HG03045 (cell line): Measurements from ENCODE around the gene SAP30BP.

Source experiments
- ATAC-seq: cut with Tn5 transposase; IDR thresholded peaks from one replicate; pipeline ENCODE4 v1.9.1; 2021; ENCODE audit warnings: mild to moderate bottlenecking, moderate library complexity; ENCODE audit not compliant: unreplicated experiment

Gene SAP30BP

DNA sequence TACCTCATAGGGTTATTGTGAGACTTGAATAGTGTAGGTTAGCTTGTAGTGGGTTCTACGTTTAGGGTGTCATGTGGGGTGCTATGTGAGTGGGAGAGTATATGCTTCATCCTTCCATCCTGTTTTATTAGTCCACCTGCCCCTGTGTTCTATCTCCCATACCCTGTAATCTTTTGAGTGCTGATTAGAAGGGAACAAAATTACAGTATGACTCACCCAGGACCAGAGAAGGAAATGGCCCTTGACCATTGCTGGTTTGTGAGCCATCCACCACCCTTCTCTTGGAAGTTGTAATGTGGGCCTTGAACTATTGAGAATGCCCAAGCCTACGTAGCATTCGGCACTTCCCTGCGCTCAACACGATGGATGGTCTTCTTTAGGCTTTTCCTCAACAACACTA is 17.1 kb downstream of the SAP30BP start:
- no peak for ATAC-seq

DNA sequence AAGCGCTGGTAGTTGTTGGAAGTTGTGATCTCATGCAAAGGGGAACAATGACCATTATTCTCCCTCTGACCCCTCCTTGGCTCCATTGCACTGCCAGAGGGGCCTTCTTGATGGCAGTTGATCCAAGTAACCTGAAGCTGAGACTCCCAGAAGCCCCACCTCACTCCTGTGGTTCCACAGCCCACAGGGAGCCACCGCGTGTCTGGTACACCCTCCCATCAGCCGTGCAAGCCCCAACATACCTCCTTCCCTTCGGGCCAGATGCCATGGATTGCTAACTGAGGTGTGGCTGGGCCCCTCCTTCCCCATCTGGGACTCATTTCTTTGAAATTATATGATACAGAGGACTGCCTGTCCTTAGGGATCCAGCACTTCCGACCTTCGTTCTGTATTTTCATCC is 17.8 kb downstream of the SAP30BP start:
- ATAC-seq: no peak

DNA sequence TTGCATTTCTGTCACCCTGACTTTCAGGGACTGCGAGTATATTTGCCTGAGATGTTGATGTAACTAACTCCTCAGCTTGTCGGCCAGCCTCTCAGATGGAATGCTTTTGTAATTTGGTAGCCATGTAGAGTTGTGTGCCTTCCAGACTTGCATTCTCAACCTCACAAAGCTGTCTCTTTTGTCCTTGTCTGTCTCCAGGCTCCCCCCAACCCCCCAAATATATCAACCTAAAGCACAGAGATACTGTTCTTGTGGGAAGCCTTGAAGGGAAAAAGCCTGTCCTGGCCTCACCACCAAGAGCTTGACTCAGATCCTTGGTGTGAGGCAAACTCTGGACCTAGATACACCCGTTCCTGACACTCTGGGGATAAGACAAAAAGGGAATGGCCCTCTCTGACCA is 18.4 kb downstream of the SAP30BP start:
- ATAC-seq: no peak

DNA sequence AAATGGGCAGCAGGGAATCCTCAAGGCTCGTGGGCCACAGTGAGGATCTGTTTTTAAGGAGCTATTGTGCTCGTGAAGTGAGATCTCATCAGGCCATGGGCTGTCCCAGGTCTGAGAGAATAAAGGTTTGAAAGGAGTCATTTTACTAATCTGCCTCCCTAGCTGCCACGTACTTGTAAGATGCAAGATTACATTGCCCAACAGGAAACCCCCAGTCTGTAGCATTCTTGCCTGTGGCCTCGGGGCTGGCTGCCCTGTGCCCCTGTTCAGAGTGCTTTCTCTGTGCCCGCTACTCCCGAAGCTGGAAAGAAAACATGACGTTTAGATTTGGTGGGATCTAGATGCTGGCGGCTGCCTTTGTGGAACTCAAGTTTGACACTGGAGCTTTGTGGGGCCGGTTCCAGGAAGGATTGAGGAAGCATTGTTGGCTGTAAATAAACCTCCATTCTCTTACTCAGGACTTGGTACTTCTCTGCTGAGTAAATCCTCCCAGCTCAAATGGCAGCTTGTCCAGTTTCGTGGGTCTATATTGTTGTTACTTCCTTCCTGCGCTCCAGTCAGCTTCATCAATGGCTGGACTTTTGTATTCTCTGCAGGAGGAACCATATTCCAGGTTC is 21.2 kb downstream of the SAP30BP start:
- no peak for ATAC-seq

DNA sequence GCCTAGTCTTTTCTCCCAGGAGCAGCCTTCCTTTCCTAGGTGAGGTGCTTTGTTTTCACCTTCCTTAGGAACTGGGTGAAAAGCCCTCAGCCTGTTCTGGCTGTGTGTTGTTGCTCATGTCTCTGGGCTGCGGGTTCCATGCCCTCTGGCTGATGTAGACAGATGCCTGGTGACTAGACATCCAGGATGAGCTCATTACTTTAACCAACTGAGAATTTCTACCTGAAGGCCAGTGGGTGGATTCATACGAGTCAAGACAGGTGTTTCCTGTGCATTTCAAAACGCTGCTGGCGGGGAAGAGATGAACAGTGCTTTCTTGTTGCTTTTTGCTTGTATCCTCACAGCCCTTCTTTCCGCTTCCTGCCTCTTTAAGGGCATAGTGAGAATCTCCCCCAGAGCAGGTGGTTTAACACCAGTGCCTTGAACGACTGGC is 22.3 kb downstream of the SAP30BP start:
- ATAC-seq: no peak

DNA sequence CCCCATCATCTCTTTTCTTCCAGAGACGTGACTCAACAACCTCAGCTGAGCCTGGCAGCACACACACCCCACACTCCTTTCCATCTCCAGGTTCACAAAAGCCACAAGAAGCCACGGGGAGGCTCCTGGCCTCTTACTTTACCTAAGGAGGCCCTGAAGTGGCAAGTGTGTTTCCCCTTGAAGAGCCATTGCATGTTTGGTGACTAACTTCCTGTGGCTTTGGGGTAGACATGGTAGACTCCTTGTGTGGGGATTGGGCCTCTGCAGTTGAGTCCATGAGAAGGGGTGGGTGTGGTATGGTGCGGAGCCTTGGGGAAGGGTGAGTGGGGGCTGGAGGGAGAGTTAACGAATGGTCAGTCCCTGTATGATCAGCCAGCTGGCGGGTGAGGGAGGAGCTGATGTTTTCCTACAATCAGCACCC is 24.2 kb downstream of the SAP30BP start:
- no peak for ATAC-seq

DNA sequence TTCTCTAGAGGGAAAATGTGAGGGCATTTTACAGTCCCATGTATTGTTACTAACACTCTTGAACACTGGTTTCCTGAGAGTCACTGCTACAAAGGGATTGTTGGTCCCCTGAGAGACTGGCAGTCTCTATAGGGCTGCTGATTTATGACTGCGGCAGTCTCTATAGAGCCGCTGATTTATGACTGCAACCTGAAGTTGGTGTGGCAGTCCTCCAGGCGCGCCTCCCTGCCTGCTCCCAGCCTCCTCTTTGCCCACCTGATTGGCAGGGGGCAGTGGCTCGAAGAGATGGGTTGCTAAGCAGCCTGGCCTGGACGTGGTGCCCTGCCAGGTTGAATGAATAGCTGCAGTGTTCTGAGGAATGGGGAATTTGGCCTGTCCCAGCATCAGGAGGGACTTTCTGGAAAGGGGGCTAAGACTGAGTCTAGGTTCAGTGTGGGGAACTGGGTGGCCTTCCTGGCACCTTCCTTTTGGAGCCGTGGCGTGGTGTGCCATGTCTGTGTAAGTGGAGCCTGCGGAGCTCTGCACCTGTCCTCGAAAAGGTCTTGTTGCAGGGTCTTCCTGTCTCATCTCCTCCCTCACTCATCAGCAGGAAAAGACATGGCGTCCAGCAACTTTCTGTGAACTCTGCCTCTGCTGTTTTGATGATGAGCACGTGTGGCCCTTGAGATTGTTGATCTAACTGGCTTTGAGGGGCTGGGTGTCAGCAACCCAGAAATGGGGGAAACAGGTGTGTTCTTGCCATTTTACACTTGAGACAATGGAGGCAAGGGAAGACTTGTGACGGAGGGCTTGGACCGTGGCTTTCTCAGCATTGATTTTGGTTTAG is 24.9 kb downstream of the SAP30BP start:
- ATAC-seq: no peak

DNA sequence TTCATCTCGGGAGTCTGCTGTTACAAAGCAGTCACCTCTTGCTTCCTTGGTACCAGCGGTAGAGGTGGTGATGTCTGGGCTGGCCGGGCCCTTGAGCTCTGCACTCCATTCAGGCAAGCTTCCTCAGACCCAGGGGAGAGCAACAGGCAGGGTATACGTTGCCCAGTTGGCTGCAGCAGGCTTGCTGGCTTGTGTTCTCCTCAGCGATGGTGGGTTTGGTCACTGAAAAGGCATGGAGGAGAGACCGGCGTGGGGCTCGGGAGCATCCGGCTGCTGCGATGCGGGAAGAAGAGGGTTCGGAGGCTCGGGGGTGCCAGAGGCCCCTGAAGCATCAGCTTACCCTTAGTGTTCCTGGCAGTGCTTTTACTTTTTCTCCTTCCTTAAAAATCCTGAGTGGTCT is 25.8 kb downstream of the SAP30BP start:
- ATAC-seq: no peak

DNA sequence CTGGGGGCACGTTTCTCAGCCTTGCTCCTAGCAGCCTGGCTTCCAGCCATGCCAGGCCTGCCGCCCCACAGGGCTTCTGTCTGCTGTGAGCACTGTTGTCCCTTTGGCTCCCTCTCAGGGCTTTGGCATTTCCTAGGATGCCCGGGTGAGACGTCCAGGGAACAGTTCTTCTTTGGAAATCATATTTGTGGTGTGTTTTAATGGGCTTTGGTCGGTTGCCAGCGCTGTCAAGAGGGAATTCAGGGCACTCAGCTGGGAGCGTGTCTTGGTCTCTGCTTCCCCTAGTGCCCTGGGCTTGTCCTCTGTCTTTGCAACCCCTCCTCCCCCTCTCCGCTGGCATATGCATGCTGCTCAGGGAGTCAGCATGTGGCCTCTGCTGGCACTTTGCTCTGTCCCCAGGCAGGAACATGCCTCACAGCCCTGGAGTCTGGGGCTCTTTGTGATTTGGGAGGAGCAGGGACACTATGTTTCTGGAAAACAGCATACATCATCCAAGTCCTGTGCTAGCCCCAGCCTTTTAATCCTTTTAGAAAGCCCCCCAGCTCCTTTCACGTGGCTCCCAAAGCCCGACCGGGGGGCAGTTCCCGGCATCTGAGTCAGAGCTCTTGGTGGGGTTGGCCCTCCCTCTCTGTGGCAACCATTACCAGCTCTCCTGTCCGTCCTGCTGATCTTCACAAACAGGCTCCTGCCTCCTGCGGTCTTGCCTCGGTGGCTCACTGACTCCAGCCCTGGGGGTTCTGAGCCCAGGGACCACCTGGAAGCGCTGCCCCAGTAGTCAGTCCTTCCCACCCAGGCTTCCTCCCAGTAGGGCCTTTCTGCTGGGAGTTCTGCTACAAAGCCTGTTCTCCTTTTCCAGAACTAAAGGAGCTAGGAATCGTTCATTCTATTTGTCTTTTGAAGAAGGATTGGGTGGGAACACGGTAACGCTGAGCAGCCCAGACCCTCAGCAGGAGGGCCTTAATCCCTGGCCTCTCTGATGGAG is 26.7 kb downstream of the SAP30BP start:
- no peak for ATAC-seq

DNA sequence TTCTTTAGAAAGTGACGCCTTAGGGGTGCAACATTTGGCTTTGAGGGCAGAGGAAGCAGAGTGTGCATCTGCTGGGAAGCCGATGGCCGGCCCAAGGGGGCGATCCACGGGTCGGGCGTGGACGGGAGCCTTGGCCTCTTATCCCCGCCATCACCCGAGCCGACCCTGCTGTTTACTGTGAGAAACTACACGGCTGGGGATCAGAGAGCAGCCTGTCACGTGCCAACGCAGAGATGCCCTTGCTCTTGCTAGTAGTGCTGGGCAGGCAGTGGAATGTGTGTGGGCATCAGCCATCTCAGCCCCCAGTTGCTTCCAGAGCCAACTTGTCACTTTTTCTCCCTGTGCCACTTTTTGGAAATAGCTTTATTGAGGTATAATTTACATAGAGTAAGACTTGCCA is 27.4 kb downstream of the SAP30BP start:
- no peak for ATAC-seq

DNA sequence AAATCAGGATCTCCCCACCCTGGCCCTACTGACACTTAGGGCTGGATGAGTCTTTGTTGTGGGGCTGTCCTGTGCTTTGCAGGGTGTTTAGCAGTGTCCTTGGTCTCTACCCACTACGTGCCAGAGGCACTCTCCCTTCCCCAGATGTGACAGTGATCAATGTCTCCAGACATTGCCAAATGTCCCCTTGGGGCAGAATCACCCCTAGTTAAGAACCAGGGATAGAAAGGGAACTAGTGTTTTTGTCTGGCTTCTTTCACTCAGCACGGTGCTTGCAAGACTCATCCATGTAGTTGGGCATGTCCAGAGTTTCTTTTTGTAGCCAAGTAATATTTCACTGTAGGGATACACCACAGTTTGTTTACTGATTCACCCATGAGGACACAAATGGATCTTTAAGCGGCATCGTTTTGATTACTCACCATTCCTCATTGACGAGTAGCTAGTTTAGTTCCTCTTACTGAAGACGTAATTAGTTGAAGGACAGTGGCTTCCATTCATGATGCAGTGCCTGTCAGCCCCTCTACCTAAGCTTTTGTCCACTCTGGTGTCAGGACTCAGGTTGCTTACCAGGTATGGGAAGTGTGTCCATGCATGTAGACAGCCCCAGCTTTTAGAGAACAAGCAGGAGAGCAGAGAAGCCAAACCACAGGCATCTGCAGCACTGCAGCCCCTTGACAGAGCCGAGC is 28.1 kb downstream of the SAP30BP start:
- no peak for ATAC-seq

DNA sequence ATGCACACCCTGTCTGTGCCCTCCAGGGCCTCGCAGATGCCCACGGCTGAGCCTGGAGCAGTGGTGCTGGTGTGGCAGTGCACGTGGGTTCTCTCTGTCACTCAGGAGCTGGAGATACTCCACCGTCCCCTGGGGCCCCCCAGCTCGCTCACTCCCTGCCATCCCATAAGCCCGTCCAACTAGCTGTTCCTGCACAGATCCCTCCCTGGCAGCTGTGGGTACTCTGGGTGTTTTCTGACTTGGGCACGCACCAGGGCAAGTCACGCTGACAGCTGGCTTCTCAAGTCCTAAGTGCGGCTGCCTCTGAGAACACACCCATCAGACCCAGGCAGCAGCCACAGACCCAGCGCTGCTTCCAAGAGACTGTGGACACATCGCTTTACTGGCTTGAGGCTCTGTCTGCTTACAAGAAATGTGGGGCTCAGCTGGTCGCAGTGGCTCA is 28.7 kb downstream of the SAP30BP start:
- ATAC-seq: no peak

DNA sequence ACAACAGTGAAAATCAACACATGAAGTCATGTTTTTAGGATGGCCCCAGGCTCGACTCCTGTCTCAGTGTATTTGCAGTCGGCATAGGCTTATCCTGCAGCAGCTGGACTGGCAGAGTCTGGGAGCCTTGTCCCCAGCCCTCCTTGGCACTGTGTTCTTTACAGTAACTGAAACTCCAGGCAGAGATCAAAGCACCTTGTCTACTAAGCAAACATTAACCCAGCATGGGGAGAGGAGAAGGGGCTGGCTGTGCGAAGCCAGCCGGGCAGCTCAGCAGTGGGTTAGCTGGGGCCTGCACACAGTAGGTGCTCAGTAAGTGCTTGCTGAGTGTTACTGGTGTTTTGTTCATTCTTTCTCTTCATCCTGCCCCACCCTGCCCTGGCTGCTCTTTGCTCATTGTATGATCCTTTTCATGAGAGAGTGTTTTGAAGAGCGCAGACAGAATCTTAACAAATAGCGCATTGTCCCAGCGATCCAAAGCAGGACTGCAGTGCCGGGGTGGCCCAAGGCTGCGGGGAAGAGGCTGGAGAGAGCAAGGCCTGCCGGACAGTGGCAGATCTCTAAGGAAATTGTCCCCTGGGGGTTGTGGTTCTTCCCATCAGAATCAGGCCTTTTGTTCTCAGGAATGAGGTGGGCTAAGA is 30.6 kb downstream of the SAP30BP start:
- ATAC-seq: no peak

DNA sequence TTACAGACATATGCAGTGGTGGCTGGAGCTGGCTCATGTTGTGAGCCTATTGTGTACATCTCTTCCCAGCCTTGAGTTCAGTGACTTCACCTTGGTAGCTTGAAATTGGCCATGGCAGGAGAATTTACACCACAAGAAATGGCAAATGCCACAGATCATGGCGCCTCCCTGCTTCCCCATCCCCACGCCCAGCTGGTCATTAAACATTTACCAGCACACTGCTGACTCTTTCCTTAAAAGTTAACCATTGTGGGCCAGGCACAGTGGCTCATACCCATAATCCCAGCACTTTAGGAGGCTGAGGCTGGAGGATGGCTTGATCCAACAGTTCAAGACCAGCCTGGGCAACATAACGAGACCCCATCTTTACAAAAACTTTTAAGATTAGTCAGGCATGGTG is 31.5 kb downstream of the SAP30BP start:
- no peak for ATAC-seq

DNA sequence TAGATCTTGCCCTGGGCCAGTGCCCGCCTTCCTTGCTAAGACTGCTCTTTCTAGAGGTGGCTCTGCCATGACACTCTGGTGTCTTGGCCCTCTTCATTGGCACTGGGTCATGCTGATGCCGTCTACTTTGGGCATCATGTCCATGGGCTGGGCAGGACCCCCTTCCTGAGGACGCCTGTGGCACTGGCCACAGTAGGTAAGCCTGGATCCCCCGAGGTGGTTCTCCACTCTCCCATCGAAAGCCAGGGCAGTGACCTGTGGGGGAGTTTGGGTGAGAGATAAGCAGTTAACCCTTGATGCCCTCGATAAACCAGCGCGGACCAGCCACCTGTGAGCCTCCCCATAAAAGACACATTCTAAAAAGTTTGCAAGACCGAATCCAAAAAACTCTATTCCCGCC is 34.1 kb downstream of the SAP30BP start:
- ATAC-seq: no peak

DNA sequence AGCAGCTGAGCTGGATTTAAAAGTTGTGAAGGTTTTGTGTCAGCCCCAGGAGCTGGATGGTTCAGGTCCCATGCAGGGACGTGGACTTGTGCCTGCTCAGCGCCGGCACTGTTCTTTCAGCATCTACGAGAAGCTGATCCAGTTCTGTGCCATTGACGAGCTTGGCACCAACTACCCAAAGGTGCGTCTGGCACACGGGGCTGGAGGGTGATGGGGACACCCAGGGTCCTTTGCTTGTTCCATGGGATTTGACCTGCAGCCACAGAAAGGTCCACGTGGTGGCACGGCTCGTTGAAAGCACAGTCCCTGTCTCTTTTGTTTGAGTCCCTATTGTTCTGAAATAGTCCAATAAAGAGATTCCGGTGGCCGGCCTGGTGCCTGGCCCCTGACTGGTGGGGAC is 36.1 kb downstream of the SAP30BP start:
- no peak for ATAC-seq

DNA sequence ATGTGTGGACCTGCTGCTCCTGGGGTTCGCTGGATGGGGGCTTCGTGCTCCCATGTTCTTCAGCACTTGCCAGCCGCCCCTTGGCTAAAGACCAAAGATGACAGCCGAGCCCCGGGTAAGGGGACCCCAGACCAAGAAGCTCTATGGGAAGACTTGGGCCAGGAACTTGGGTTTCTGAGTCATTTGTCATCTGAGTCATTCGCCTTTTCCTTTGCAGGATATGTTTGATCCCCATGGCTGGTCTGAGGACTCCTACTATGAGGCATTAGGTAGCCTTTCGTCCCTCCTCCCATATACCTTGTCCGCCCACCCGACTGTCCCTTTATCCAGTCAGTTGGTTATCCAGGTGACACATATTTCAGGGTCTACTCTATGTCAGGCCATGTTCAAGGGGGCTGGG is 36.5 kb downstream of the SAP30BP start:
- ATAC-seq: no peak

DNA sequence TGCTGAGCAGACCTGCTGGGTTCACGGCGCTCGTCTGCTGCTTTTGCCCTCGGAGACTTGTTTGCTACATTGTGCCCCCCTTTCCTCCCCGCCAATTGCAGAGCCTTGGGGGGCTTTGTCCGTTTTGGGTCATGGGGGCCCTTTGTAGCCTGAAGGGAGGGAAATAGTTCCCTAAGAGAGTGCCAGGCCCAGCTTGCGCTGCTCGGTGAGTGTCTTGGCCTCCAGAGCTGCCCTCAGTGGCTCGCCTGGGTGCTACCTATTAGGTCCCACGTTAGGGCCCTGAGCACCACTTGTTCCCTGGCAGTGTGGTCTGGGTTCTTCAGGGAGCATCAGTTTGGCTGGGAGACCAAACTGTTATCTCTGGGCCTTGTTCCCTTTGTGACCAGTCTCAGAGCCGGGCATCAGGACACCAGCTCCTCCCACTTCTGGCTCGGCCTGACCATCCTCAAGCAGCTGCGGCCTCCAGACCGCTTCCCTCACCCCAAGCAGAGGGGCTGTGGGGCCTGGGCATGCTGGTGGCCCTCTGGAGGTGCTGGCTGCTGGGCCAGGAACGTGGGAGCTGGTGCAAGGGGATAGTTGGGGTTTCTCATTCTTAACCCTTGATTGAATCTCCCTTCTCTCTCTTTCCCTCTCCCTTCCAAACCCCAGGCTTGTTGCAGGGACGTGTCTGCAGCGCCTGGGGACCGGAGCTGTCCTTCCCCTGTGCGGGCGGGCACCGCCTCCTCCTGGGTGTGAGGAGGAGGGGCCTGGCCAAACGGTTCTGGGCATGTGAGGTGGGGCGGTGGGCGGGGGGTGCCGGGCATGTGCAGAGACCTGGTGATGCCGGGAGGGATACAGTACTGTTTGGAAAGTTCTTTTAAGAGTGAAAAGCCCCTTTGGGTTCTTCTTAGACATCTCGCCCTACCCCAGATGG is 38.1 kb downstream of the SAP30BP start:
- no peak for ATAC-seq

DNA sequence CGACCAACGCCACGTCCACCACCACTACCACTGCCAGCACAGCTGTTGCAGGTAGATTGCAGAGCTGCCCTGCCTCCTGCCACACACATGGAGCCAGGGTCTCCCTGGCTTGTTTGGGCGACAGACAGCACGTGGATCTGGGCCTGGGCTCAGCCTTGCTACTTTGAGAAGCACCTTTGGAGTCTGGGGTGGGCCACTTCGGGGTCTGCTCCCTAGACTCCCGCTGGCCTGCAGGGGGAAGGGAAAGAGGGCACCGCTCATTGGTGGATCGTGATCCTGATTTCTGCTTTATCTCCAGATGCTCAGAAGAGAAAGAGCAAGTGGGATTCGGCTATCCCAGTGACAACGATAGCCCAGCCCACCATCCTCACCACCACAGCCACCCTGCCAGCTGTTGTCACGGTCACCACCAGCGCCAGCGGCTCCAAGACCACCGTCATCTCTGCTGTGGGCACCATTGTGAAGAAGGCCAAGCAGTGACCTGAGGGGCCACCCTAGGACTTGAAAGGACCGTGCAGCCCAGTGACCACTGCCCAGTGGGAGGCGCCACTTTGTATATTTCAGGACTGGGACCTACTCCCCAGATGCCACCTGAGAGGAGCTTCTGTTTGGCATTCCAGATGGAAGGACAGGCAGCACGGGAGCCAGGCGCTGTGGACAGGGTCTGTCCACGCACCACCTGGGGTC is 39.0 kb downstream of the SAP30BP start:
- ATAC-seq: no peak
